Muscle layer of duodenum (tissue), 2 donors: ENCODE results near the gene COL5A1.

Experiments used
- H3K27ac ChIP-seq: one replicate; pipeline ENCODE4 v1.7.0; 2013; ENCODE audit warnings: mild to moderate bottlenecking, low read length
- H3K27me3 ChIP-seq: one replicate; pipeline ENCODE4 v1.7.0; 2013; ENCODE audit warnings: low read depth, mild to moderate bottlenecking, control low read depth, low read length
- H3K36me3 ChIP-seq, 2 donors: one replicate each; pipeline ENCODE4 v1.7.0; 2013; ENCODE audit warnings: low read length in 2 of 2, control low read depth in 1 of 2, mild to moderate bottlenecking in 1 of 2; ENCODE audit not compliant: insufficient read depth in 2 of 2, control insufficient read depth in 1 of 2
- H3K4me1 ChIP-seq, 2 donors: one replicate each; pipeline ENCODE4 v1.7.0; 2013; ENCODE audit warnings: low read length in 2 of 2, mild to moderate bottlenecking in 2 of 2, control low read depth in 1 of 2, moderate library complexity in 1 of 2; ENCODE audit not compliant: insufficient read depth in 2 of 2, control insufficient read depth in 1 of 2
- H3K4me3 ChIP-seq, 2 donors: one replicate each; pipeline ENCODE4 v1.7.0; 2013; ENCODE audit warnings: low read length in 2 of 2, low read depth in 1 of 2, mild to moderate bottlenecking in 1 of 2
- H3K9me3 ChIP-seq, 2 donors: one replicate each; pipeline ENCODE4 v1.7.0; 2013; ENCODE audit warnings: low read length in 2 of 2, control low read depth in 1 of 2, mild to moderate bottlenecking in 1 of 2; ENCODE audit not compliant: control insufficient read depth in 1 of 2
- donor health status: healthy.

Gene COL5A1

DNA sequence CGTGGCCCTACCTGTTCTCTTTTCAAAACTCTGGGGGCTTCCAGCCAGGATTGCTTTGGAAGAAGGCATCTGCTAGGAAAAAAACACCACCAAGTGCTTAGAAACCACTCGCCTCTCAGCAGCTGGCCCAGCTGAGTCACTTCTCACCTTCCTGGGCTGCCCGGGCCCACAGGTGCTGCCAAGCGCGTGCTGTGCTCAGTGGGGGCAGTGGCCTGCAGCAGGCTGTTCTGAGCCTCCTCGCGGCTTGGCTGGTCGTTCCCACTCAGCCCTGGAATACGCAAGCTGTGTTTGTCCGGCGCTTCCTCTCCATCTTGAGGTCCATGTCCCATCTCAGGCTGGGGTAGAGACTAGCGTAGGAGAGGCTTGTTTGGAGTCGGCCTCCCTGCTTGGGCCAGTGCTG, 136.6 kb downstream of the COL5A1 start:
- H3K9me3 ChIP-seq, result no peaks in the 10 kb centered on the region
- H3K27me3 ChIP-seq, result no peaks in the 10 kb centered on the region
- no peak overlapping the region for H3K27ac ChIP-seq
- no peak overlapping the region for H3K4me3 ChIP-seq
- peaks cover 0 to 22% of the 10 kb centered on the region in 2 donors for H3K4me1 ChIP-seq
- peaks cover 5 to 58% of the 10 kb centered on the region in 2 donors for H3K36me3 ChIP-seq

DNA sequence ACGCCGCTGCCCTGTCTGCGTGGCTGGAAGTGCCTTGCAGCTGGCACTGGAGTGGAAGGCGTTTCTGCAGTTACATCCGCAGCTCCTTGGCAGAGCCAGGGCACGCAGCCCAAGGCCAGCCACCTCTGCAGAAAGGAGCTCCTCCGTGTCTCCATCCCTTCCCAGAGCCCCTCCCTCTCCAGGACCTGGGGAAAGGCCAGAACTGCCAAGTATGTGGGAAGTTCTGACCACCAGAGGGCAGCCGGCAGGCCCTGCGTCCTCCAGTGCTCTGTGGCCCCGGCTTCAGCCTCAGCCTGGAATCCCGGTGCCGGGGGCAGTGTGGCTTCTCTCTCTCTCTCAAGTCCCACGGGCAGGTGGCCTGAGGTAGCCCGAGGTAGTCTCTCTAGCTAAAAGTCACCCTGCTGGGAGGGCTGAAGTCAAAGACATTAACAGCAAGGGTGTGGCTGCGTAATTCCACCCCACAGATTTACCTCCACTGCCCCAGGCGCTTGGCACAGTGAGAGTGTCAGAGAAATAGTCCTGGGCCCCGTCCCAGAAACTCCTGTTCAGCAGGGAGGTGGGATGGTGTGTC, 137.3 kb downstream of the COL5A1 start:
- Histone ChIP-seq H3K9me3 (no peaks in the 10 kb centered on the region), H3K27me3 (no peaks in the 10 kb centered on the region), H3K27ac (no peak overlapping the region), H3K4me3 (no peak overlapping the region), H3K4me1 (peaks cover 0 to 22% of the 10 kb centered on the region in 2 donors), H3K36me3 (peaks cover 2 to 56% of the 10 kb centered on the region in 2 donors)

DNA sequence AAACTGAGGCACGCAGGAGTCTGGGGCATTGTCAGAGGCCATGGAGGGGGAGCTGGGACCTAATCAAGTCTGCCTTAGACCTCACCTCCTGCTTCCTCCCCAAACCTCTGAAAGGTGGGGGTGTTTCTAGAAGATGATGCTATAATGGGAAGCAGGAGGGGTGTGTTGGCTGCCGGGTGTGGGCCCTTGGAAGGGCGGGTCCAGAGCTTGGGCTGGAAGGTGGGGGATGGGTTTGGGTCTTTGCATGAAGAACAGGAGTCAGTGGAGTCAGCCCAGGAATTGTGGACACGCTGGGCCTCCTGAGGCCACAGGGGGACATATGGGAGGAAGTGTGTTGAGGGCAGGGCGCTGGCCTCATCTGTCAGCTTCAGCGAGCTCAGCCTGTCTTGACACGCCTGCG, 138.0 kb downstream of the COL5A1 start:
- peaks cover 0 to 52% of the 10 kb centered on the region in 2 donors for H3K36me3 ChIP-seq
- no peak overlapping the region for H3K4me3 ChIP-seq

DNA sequence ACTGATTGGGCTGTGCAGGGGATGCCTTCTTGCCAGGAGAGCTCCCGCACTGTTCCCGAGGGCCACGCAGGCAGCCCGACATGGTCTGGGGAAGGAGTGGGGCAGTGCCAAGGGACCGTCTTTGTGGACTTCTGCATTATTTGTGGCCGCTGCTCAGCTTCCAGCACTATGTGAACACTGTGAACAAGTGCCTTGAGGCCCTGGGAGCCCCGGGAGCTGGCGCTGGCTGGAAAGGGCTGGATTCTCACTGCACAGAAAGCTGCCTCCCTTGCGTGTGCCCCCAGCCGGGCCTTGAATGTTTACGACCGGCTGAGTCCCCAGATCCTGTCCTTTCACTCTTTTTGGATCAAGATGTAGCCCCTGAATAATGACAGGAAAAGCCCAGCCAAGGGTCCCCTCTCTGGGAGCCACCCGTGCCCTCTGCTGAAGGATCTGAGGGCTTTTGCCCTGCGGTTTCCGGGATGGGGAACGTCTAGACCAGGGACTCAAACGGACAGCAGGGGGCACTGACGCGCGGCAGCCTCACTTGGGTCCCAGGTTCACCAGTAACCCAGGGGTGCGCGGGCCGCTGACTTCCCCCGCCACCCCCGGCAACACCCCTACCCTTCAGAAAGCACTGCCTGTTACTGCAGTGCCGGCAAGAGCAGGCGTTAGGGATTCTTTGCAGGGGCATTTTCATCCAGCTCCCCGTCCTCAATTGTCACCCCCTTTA, 140.1 kb downstream of the COL5A1 start:
- H3K9me3 ChIP-seq, result no peaks in the 10 kb centered on the region

More for the DNA sequence above, 138.0 kb downstream of the COL5A1 start:
- no peaks in the 10 kb centered on the region for H3K9me3 ChIP-seq
- no peak overlapping the region for H3K27ac ChIP-seq
- no peaks in the 10 kb centered on the region for H3K27me3 ChIP-seq
- peaks cover 0 to 22% of the 10 kb centered on the region in 2 donors for H3K4me1 ChIP-seq

DNA sequence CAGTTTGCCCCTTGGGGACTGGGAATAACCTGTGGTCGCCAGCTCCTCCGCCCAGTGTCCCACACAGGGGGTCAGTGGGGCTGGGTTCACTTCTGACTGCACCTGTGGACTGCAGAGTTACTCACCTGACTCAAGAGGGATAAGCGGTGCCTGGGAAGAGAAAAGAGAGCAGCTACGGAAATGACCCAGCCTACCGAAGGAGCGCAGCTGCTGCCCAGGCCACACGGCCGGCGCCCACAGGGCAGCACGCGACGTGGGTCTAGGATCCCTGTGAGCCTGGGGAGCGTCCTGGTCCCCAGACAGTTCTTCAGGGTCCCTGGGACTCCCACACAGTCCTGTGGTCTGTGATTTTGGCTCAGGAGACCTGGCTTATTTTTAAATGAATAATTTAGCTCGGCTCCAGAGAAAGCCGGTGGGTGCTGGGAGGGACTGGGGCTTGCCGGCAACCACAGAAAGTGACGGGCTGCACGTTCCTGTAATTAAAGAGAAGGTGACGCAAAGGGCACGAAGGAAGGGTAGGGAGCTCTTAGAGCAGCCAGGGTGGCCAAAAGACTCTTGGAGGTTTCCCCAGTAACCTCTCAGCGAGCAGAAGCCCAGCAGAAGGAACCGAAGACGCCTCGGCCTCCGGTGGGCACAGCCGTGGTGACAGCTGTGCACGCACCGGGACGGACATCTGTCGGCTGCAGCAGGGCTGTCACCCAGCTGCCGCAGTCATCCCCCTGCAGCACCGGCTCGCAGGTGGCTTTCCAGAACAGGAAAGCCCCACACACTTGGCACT, 141.5 kb downstream of the COL5A1 start:
- H3K27me3 ChIP-seq, result no peaks in the 10 kb centered on the region
- H3K4me3 ChIP-seq, result no peak overlapping the region
- H3K4me1 ChIP-seq, result peaks cover 0 to 17% of the 10 kb centered on the region in 2 donors
- H3K36me3 ChIP-seq, result peaks cover 0 to 55% of the 10 kb centered on the region in 2 donors
- no peaks in the 10 kb centered on the region for H3K9me3 ChIP-seq
- no peak overlapping the region for H3K27ac ChIP-seq

More for the DNA sequence above, 140.1 kb downstream of the COL5A1 start:
- Histone ChIP-seq H3K27ac (no peak overlapping the region), H3K36me3 (peaks cover 0 to 57% of the 10 kb centered on the region in 2 donors), H3K27me3 (no peaks in the 10 kb centered on the region), H3K4me3 (no peak overlapping the region), H3K4me1 (peaks cover 0 to 17% of the 10 kb centered on the region in 2 donors)

DNA sequence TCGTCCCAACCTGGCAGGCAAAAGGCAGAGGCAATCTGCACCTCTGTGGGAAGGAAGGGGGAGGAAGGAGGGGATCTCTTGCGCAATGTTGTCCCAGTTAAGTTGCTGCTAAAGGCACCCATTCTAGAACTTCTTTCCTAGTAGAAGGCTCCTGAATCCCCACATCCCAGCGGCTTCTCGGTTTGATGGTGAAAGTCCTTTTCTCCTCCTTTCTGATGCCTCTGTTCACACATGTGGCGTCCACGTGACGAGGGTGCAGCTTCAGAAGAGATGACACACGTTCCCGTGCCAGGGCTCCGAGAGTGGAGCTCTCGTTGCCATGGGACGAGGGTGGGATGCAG, 142.1 kb downstream of the COL5A1 start:
- no peaks in the 10 kb centered on the region for H3K9me3 ChIP-seq
- H3K36me3 ChIP-seq, result peaks cover 0 to 55% of the 10 kb centered on the region in 2 donors
- H3K27me3 ChIP-seq, result no peaks in the 10 kb centered on the region
- peaks cover 0 to 15% of the 10 kb centered on the region in 2 donors for H3K4me1 ChIP-seq
- no peak overlapping the region for H3K27ac ChIP-seq
- H3K4me3 ChIP-seq, result no peak overlapping the region

DNA sequence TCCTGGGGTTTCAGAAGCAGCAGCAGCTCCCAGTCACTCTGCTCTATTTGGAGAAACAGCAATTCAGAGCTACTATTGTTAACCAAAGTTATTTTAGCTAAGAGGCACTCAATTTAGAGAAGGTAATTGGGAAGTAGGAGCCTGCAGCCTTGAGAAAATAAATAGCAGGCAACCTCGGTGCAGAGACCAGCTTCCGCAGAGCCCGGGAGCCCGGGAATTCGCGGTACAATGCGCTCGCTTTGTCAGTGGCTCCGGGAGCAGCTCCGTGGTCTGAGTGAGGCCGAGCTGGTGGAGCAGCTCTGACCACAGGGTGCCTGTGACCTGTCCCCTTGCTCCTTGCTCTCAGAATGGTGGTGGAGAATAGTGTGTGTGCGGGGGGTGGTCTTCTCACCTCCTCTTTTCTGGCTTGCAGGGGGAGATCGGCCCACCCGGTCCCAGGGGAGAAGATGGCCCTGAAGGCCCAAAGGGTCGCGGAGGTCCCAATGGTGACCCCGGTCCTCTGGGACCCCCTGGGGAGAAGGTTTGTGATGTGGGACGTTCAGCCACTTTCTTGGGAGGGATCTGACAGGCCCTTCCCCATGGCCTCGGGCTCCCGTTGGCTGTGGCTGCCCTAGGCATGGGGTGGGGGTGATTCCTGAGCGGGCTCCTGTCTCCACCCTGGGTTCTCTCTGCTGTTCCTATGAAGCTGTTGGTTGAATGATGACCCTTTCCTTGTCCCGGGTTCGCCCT, 143.1 kb downstream of the COL5A1 start:
- Histone ChIP-seq H3K4me3 (no peak overlapping the region), H3K36me3 (peaks cover 5 to 51% of the 10 kb centered on the region in 2 donors), H3K9me3 (no peaks in the 10 kb centered on the region), H3K4me1 (peaks cover 0 to 18% of the 10 kb centered on the region in 2 donors), H3K27ac (no peak overlapping the region), H3K27me3 (no peaks in the 10 kb centered on the region)

GRCh38 chr9:134785325-134786108, 143.9 kb downstream of the COL5A1 start:
- no peaks in the 10 kb centered on the region for H3K27me3 ChIP-seq
- peaks cover 5 to 48% of the 10 kb centered on the region in 2 donors for H3K36me3 ChIP-seq
- no peak overlapping the region for H3K27ac ChIP-seq

GRCh38 chr9:134787601-134788531, 146.3 kb downstream of the COL5A1 start:
- Histone ChIP-seq H3K36me3 (peaks cover 16 to 46% of the 10 kb centered on the region in 2 donors), H3K4me3 (no peak overlapping the region), H3K27me3 (no peaks in the 10 kb centered on the region), H3K9me3 (no peaks in the 10 kb centered on the region), H3K4me1 (peaks cover 0 to 19% of the 10 kb centered on the region in 2 donors), H3K27ac (no peak overlapping the region)

More at GRCh38 chr9:134785325-134786108, 143.9 kb downstream of the COL5A1 start:
- H3K4me1 ChIP-seq, result peaks cover 0 to 19% of the 10 kb centered on the region in 2 donors
- H3K4me3 ChIP-seq, result no peak overlapping the region
- H3K9me3 ChIP-seq, result no peaks in the 10 kb centered on the region

- peaks cover 16 to 45% of the 10 kb centered on the region in 2 donors for H3K36me3 ChIP-seq
- no peak overlapping the region for H3K27ac ChIP-seq
- H3K4me3 ChIP-seq, result no peak overlapping the region
- peaks cover 0 to 19% of the 10 kb centered on the region in 2 donors for H3K4me1 ChIP-seq
- H3K9me3 ChIP-seq, result no peaks in the 10 kb centered on the region
- H3K27me3 ChIP-seq, result no peaks in the 10 kb centered on the region
Observed at GRCh38 chr9:134789168-134789567, 147.6 kb downstream of the COL5A1 start.
